ENCODE data around the gene LIMS1.
"Not testable (repeated sequence)": the region's sequence is repeated elsewhere in the genome, so short reads cannot be mapped to it uniquely, and the experiment has no call there.

LIMS1 gene

GRCh38 chr2:108634576-108635160, 100.4 kb downstream of the LIMS1 start:
- no peak for DNase-seq (ENCODE audit: low spot score)

GRCh38 chr2:108635630-108636354, 101.5 kb downstream of the LIMS1 start:
- DNase-seq (ENCODE audit: low spot score), result no peak

- DNase-seq (ENCODE audit: low spot score), result no peak
These were observed 103.0 kb downstream of the LIMS1 start for GRCh38 chr2:108637304-108637669.

- DNase-seq (ENCODE audit: low spot score), result no peak
These were observed 106.5 kb downstream of the LIMS1 start for GRCh38 chr2:108640731-108641130.

GRCh38 chr2:108641756-108642155, 107.5 kb downstream of the LIMS1 start:
- no peak for DNase-seq (ENCODE audit: low spot score)

- DNase-seq (ENCODE audit: low spot score), result no peak
These were observed 109.1 kb downstream of the LIMS1 start for GRCh38 chr2:108643261-108643849.

- DNase-seq (ENCODE audit: low spot score), result not testable (repeated sequence)
These were observed 109.6 kb downstream of the LIMS1 start for GRCh38 chr2:108643862-108644261.

GRCh38 chr2:108644446-108644845, 110.2 kb downstream of the LIMS1 start:
- DNase-seq (ENCODE audit: low spot score), result not testable (repeated sequence)

GRCh38 chr2:108648796-108649195, 114.5 kb downstream of the LIMS1 start:
- DNase-seq (ENCODE audit: low spot score), result not testable (repeated sequence)

- not testable (repeated sequence) for DNase-seq (ENCODE audit: low spot score)
These were observed 116.2 kb downstream of the LIMS1 start for GRCh38 chr2:108650465-108650864.

GRCh38 chr2:108651468-108651867, 117.2 kb downstream of the LIMS1 start:
- DNase-seq (ENCODE audit: low spot score), result not testable (repeated sequence)

GRCh38 chr2:108652187-108652931, 118.1 kb downstream of the LIMS1 start:
- DNase-seq (ENCODE audit: low spot score), result not testable (repeated sequence)

- DNase-seq (ENCODE audit: low spot score), result not testable (repeated sequence)
These were observed 119.2 kb downstream of the LIMS1 start for GRCh38 chr2:108653425-108653824.

- DNase-seq (ENCODE audit: low spot score), result not testable (repeated sequence)
These were observed 119.6 kb downstream of the LIMS1 start for GRCh38 chr2:108653849-108654248.

GRCh38 chr2:108654521-108655125, 120.4 kb downstream of the LIMS1 start:
- peak; percentile 47 for DNase-seq (ENCODE audit: low spot score)

GRCh38 chr2:108655270-108655669, 121.0 kb downstream of the LIMS1 start:
- not testable (repeated sequence) for DNase-seq (ENCODE audit: low spot score)

GRCh38 chr2:108656282-108656681, 122.0 kb downstream of the LIMS1 start:
- DNase-seq (ENCODE audit: low spot score), result not testable (repeated sequence)

GRCh38 chr2:108657517-108657916, 123.2 kb downstream of the LIMS1 start:
- DNase-seq (ENCODE audit: low spot score), result not testable (repeated sequence)

- DNase-seq (ENCODE audit: low spot score), result not testable (repeated sequence)
These were observed 124.3 kb downstream of the LIMS1 start for GRCh38 chr2:108658553-108658952.

GRCh38 chr2:108661493-108661892, 127.2 kb downstream of the LIMS1 start:
- DNase-seq (ENCODE audit: low spot score), result not testable (repeated sequence)

GRCh38 chr2:108662207-108662612, 127.9 kb downstream of the LIMS1 start:
- not testable (repeated sequence) for DNase-seq (ENCODE audit: low spot score)

- DNase-seq (ENCODE audit: low spot score), result not testable (repeated sequence)
These were observed 129.1 kb downstream of the LIMS1 start for GRCh38 chr2:108663346-108663745.
